Uterus (tissue), 2 donors: ENCODE results near the gene EBLN1.

Source experiments
- POLR2A ChIP-seq, 2 donors: fragments of 450-650 bp; IDR thresholded peaks; one replicate each; pipeline ENCODE4 v1.6.1; 2016; ENCODE audit warnings: antibody characterized with exemption in 2 of 2, mild to moderate bottlenecking in 1 of 2, moderate library complexity in 1 of 2
- TF ChIP-seq, protein P1 (sequence below), 4 experiments: fragments of 200-600 bp in 2 of 4; fragments of 450-650 bp in 2 of 4; sonication (generic) in 2 of 4; IDR thresholded peaks; one replicate each; pipeline ENCODE4 v1.5.1; 2016 to 2019; ENCODE audit warnings: antibody characterized with exemption in 4 of 4, mild to moderate bottlenecking in 2 of 4, moderate library complexity in 1 of 4

DNA sequence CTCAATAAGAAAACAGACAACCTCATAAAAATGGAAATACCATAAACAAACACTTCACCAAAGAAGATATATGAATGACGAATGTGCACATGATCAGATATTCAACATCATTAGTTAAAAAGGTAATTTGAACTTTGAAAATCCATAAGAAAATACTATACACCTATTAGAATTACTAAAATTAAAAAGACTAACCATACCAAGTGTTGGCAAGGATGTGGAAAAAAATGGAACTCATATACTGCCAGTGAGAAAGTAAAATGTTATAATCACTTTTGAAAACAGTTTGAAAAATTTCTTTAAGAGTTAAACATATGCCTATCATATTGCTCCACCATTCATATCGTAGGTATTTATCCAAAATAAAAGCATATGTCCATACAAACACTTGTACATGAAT, 37.1 kb downstream of the EBLN1 start:
- TF ChIP-seq, protein P1, sequence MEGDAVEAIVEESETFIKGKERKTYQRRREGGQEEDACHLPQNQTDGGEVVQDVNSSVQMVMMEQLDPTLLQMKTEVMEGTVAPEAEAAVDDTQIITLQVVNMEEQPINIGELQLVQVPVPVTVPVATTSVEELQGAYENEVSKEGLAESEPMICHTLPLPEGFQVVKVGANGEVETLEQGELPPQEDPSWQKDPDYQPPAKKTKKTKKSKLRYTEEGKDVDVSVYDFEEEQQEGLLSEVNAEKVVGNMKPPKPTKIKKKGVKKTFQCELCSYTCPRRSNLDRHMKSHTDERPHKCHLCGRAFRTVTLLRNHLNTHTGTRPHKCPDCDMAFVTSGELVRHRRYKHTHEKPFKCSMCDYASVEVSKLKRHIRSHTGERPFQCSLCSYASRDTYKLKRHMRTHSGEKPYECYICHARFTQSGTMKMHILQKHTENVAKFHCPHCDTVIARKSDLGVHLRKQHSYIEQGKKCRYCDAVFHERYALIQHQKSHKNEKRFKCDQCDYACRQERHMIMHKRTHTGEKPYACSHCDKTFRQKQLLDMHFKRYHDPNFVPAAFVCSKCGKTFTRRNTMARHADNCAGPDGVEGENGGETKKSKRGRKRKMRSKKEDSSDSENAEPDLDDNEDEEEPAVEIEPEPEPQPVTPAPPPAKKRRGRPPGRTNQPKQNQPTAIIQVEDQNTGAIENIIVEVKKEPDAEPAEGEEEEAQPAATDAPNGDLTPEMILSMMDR (IDR thresholded peaks at IDR 0.05): no peak
- TF ChIP-seq POLR2A (IDR thresholded peaks at IDR 0.05): no peak
